GM18873 (cell line): ENCODE data around the gene SBK1.

ENCODE experiments used
- ATAC-seq: cut with Tn5 transposase; IDR thresholded peaks from one replicate; pipeline ENCODE4 v1.9.1; 2021; ENCODE audit warnings: mild to moderate bottlenecking, moderate library complexity, moderate number of reproducible peaks; ENCODE audit not compliant: unreplicated experiment, low FRiP score

The SBK1 gene

DNA sequence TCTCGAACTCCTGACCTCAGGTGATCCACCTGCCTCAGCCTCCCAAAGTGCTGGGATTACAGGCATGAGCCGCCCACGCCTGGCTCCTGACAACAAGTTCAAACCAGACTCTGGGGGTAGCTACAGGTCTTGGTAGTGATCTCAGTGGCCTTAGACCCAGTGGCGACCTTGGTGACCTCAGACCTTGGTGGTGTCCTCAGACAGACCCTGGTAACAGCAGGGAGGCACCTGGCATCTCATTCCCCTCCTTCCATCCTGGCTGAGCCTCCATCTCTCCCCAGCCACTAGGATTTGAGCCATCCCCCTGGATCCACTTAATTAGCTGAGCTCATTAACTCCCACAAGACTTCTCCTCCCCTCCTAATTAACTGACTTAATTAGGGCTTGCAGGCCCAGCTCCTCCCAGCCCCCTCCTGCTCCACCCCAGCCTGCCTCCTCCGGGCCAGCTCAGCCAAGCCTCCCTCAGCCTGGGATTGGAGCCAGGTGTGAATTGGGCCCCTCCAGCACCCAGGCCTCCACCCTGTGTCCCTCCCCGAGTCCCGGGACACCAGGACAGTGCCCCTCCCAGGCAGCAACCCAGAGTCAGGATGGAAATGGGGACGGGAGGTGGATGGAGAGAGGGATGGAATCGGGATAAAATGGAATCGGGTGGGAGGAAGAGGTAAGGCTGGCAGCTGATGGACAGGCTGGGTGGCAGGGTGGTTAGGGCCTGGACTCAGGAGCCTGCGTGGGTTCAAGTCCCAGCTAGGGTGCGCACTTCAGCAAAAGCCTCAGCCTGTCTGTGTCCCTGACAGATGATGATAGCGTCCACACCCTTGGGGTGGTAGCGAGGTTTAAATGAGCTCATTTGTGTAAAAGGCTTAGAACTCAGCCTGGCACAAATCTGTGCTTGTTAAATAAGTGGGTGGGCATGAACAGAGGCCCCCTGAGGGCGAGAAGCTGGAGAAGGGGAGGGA lies 11.2 kb upstream of the SBK1 start:
- ATAC-seq = no peak

DNA sequence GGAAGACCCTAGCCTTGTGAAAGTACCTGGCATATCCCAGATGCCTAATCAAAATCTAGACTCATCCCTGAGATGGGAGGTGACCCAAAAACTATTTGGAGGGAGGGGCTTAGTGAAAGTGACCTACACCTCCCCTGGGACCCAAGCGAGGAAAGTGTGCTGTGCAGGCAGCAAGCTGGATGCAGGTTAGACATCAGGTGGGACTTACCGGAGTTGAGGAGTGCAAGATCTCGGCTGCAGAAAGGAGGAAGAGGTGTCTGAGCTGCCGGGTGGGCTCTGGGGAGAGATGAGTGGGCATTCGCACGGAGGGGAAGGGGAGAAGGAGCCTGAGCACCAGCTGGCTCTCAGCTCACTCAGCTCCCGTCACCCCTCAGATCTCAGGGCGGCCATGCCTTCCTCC lies 10.3 kb upstream of the SBK1 start:
- no peak for ATAC-seq

DNA sequence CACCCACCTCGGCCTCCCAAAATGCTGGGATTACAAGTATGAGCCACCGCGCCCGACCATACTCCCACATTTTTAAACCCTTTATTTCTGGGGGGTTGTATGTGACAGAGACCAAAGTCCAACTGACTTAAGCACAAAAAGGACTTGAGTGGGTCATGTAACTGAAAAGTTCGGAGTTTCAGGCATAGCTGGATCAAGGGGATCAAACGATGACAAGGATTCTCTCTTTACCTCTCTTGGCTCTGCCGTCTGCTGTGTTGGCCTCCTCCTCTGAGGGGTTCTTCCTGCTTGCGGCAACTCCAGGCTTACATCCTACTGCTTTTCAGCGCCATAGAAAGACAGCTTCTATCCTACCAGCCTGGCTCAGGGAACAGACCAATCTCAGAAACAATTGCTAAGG lies 9.2 kb upstream of the SBK1 start:
- ATAC-seq = no peak

DNA sequence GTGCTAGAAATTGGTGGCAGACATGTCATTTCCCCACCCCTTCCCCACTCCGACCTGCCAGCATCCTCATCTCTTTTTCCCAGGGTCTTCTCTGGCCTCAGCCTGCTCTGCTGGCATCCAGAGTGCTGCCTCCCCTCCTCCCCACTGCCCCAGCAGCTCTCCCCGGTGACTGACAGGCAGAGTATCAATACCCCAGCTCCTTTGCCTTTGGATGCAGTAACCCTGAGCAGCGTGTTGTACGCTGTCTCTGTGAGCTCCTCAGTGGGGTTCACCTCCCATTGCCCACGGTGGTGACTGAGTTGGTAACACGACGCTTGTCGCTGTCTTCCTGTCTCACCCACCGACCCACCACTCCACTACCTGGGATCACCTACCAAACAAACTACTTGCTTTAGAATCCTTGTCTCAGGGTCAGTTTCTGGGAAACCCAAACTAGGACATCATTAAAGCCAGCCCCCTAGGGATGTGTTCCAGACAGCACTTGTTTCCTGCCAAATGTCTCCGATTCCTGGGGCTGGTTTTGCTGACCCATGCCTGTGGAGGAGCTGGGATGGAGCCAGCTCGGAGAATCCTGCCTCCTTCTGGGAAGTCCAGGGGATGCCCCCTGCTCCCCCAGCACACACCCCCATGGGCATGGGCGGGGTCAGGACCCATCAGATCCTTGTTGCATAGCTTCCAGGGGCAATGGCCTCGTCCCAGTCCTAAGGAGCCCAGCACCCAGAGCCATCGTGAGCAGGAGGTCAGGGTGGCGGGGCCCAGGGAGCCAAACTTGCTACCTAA lies 8.3 kb upstream of the SBK1 start:
- no peak for ATAC-seq

DNA sequence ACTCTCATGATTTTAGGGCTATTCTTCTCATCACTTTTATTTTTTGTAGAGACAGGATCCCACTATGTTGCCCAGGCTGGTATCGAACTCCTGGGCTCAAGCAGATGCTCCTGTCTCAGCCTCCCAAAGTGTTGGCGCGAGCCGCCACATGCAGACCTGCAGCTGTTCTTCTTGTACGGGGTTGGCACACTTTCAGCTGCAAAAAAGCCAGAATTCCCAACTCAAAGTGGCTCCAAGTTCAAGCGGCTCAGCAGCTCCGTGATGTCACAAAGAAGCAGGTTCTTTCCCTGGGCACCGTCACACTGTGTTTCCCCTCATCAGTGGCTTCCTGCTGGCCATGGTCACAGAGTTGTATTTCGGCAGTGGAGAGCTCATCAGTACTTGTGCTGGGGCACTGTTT lies 6.7 kb upstream of the SBK1 start:
- ATAC-seq = no peak

GRCh38 chr16:28288114-28288513 lies 4.2 kb upstream of the SBK1 start:
- no peak for ATAC-seq

GRCh38 chr16:28289048-28289447 lies 3.3 kb upstream of the SBK1 start:
- no peak for ATAC-seq

- no peak for ATAC-seq
These were observed 2.1 kb upstream of the SBK1 start for GRCh38 chr16:28289939-28290858.

GRCh38 chr16:28290859-28291254 lies 1.5 kb upstream of the SBK1 start:
- no peak for ATAC-seq

GRCh38 chr16:28292731-28293600 lies 641 bp downstream of the SBK1 start:
- ATAC-seq = no peak

- no peak for ATAC-seq
These were observed 1.3 kb downstream of the SBK1 start for GRCh38 chr16:28293601-28293960.

DNA sequence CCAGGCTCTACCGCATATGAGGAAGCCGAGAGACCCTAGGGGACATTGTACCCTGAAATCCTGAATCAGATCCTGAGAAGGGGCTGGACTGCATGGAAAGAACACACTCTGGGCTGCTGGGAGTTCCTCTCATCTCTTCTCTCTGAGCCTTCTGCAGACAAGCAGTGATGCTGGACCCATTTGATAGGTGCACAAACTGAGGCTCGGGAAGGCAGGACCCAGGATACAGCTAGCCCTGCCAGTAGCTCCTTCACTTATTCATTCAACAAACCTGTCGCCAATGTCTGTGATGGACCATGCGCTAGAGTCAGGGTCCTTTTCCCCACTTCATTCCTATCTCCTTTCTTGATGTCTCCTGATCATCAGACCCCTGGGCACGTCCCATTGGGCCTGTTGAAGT lies 1.9 kb downstream of the SBK1 start:
- ATAC-seq = no peak

GRCh38 chr16:28295276-28295675 lies 3.0 kb downstream of the SBK1 start:
- ATAC-seq = no peak

GRCh38 chr16:28297308-28297707 lies 5.0 kb downstream of the SBK1 start:
- ATAC-seq = no peak

DNA sequence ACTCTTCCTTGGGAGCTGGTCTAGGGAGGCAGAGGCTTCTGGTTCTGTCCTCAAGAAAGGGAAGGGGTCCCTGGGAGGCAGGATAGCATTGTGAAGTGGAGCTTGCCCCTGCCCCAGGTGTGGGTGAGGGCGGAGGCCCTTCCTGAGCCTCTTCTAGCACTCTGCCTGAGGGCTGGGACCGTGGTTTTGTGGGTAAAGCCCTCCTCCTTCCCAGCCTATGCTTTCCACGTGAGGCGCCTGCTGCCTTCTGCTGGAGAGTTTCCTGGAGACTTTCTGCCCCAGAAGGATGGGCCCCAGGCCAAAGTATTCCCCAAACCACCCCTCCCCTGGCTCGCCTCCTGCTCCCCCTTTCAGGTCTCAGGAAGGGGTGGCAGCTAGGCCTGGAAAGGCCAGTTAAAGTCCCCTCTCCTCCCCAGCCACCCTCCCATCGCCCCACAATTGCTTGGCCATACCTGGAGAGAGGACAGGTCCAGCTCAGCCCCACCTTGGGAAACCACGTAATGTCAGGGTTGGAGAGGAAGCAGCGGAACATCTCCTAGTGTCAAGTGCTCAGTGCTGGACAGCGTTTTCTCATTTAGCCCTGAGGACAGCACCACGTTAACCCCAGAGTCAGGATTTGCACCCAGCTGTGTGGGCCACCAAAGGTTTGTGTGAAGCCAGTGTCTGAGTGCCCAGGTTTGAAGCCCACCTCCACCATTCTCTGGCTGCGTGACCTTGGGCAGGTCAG lies 5.6 kb downstream of the SBK1 start:
- ATAC-seq = no peak

GRCh38 chr16:28298511-28298878 lies 6.2 kb downstream of the SBK1 start:
- no peak for ATAC-seq

- ATAC-seq = no peak
These were observed 8.0 kb downstream of the SBK1 start for GRCh38 chr16:28300327-28300726.

- no peak for ATAC-seq
These were observed 8.8 kb downstream of the SBK1 start for GRCh38 chr16:28301154-28301553.

- ATAC-seq = no peak
These were observed 9.3 kb downstream of the SBK1 start for GRCh38 chr16:28301620-28302019.
